NCI-H146 treated with DMSO at 0.1 percent for 48 hours (cell line): ENCODE results near the gene SLC43A1.

ENCODE experiments used
- DNase-seq: peaks from one replicate; lab custom pipeline; 2025; ENCODE audit not compliant: unreplicated experiment; lab: John Stamatoyannopoulos, UW

Gene SLC43A1

DNA sequence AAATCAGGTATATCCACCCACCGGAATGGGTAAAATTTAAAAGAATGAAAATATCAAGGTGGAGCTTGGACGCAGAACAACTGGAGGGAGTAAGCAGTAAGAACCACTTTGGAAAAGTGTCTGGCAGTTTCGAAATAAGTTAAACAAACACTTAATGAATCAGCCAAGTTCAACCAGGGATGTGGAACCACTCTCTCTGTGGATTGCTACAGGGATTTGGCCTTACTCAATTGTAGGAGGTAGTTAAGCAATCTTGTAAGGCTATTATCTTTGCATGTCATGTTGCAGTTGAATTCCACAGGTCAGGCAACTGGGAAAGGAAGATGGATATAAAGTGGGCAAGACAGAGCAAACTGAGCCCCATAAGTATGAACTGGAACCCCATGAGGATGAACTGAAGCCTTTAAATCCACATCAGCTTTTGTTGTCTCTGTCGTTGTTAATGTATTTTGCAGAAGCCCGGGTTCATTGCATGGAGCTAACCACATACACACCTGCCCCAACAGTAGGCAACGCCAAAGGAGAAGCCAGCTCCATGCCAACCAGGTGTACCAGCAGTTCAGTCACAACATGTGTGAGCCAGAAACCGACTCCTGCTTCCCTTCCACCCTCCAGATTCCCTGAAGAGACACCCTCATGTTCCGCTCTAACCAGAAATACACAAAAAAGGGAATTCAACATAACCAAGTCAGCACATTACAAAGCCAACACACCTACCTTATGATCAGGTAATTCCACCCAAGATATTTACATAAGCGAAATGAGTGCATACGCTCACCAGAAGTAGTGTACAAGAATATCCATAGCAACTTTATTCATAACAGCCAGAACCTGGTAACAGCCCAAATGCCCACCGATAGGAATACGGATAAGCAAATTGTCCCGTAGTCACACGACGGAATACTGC, 80.6 kb downstream of the SLC43A1 start:
- no peak for DNase-seq
